ENCODE results near the gene FOXK2. TPM values are rescaled to one million over a fixed set of nuclear protein-coding genes. Genes with fewer than 3 reads are reported as not detected.

Gene FOXK2
- total and polyA plus RNA-seq, 2 donors (not counting 1 experiment from before 2014, with no cell fraction given): 19.7 to 62.7 TPM

DNA sequence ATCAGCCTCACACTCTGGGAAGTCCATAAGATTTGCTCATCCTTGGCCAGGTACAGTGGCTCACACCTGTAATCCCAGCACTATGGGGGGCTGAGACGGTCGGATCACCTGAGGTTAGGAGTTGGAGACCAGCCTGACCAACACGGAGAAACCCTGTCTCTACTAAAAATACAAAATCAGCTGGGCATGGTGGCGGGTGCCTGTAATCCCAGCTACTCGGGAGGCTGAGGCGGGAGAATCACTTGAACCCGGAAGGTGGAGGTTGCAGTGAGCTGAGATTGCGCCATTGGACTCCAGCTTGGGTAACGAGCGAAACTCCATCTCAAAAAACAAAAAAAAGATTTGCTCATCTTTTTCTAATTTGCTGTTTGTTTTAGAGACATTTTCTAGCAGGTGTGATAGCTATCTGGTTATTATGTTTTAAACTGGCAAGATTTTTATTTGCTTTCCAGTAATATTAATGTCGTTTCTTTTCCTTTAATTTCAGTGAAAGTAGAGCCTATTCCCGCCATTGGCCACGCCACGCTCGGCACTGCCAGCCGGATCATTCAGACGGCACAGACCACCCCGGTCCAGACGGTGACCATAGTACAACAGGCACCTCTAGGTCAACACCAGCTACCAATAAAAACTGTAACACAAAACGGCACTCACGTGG is 67.2 kb downstream of the FOXK2 start:
- ChIA-PET CTCF (no interaction called here), POLR2A (no interaction called here)
- Histone ChIP-seq H3K79me2 (ENCODE audit: control insufficient read depth, insufficient read depth, low read length) (no peaks in the 10 kb centered on the region), H3K36me3 (replicated peaks in 1 of 2; ENCODE audit: control extremely low read depth in 1 of 2, control insufficient read depth in 1 of 2, extremely low read depth in 1 of 2, insufficient read depth in 2 of 2, low read length in 1 of 2) (peaks cover 0 to 36% of the 10 kb centered on the region in 2 experiments), H4K20me1 (ENCODE audit: control insufficient read depth, insufficient read depth, low read length, poor library complexity, severe bottlenecking) (no peaks in the 10 kb centered on the region), H3K27ac (ENCODE audit: low read length in 2 of 2) (peak overlapping the region in 1 of 2 donors; percentile 54), H3K4me3 (ENCODE audit: control extremely low read depth in 1 of 5, extremely low read depth in 1 of 5, insufficient read depth in 1 of 5, low read depth in 2 of 5, low read length in 4 of 5) (no peak overlapping the region), H3K4me1 (ENCODE audit: control insufficient read depth in 2 of 2, insufficient read depth in 2 of 2, low read length in 2 of 2) (peaks cover 3 to 9% of the 10 kb centered on the region in 2 donors), H3K9me3 (ENCODE audit: control extremely low read depth in 1 of 3, control insufficient read depth in 2 of 3, insufficient read depth in 1 of 3, low read length in 2 of 3) (peaks cover 0 to 3% (median 0%) of the 10 kb centered on the region in 3 donors), H3K4me2 (replicated peaks; ENCODE audit: low read depth, low read length, poor library complexity, severe bottlenecking) (peak overlapping the region; percentile 10), H2AFZ (ENCODE audit: insufficient read depth, low read depth, low read length, poor library complexity, severe bottlenecking) (no peak overlapping the region), H3K27me3 (replicated peaks in 1 of 4; ENCODE audit: control extremely low read depth in 1 of 4, control insufficient read depth in 3 of 4, insufficient read depth in 4 of 4, low read length in 3 of 4) (no peaks in the 10 kb centered on the region), H3K9ac (ENCODE audit: low read length) (no peak overlapping the region)
- TF ChIP-seq, protein P1, sequence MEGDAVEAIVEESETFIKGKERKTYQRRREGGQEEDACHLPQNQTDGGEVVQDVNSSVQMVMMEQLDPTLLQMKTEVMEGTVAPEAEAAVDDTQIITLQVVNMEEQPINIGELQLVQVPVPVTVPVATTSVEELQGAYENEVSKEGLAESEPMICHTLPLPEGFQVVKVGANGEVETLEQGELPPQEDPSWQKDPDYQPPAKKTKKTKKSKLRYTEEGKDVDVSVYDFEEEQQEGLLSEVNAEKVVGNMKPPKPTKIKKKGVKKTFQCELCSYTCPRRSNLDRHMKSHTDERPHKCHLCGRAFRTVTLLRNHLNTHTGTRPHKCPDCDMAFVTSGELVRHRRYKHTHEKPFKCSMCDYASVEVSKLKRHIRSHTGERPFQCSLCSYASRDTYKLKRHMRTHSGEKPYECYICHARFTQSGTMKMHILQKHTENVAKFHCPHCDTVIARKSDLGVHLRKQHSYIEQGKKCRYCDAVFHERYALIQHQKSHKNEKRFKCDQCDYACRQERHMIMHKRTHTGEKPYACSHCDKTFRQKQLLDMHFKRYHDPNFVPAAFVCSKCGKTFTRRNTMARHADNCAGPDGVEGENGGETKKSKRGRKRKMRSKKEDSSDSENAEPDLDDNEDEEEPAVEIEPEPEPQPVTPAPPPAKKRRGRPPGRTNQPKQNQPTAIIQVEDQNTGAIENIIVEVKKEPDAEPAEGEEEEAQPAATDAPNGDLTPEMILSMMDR (IDR thresholded peaks at IDR 0.05): no peak
- WGBS (ENCODE audit: insufficient coverage): 91% methylated on average over 12 of the region's 21 CpGs
- intact Hi-C loops (cut with micrococcal nuclease): no loop called here
- Mint-ChIP-seq H3K9me3 (ENCODE audit: insufficient read depth) (no peaks in the 10 kb centered on the region), H3K27ac (peak overlapping the region; percentile 88), H3K27me3 (no peaks in the 10 kb centered on the region), H3K4me1 (peaks cover 14% of the 10 kb centered on the region), H3K4me3 (peak overlapping the region; percentile 49)
- no peak for ATAC-seq (ENCODE audit: low read depth)
- no peak for DNase-seq

- Mint-ChIP-seq H3K4me3 (peak overlapping the region; percentile 49), H3K4me1 (peaks cover 21% of the 10 kb centered on the region), H3K27ac (peak overlapping the region; percentile 88), H3K9me3 (ENCODE audit: insufficient read depth) (no peaks in the 10 kb centered on the region), H3K27me3 (no peaks in the 10 kb centered on the region)
- Histone ChIP-seq H3K79me2 (ENCODE audit: control insufficient read depth, insufficient read depth, low read length) (no peaks in the 10 kb centered on the region), H3K9me3 (ENCODE audit: control extremely low read depth in 1 of 3, control insufficient read depth in 2 of 3, insufficient read depth in 1 of 3, low read length in 2 of 3) (peaks cover 0 to 3% (median 0%) of the 10 kb centered on the region in 3 donors), H3K4me1 (ENCODE audit: control insufficient read depth in 2 of 2, insufficient read depth in 2 of 2, low read length in 2 of 2) (peaks cover 8 to 17% of the 10 kb centered on the region in 2 donors), H3K27me3 (replicated peaks in 1 of 4; ENCODE audit: control extremely low read depth in 1 of 4, control insufficient read depth in 3 of 4, insufficient read depth in 4 of 4, low read length in 3 of 4) (no peaks in the 10 kb centered on the region), H3K36me3 (replicated peaks in 1 of 2; ENCODE audit: control extremely low read depth in 1 of 2, control insufficient read depth in 1 of 2, extremely low read depth in 1 of 2, insufficient read depth in 2 of 2, low read length in 1 of 2) (peaks cover 0 to 32% of the 10 kb centered on the region in 2 experiments), H2AFZ (ENCODE audit: insufficient read depth, low read depth, low read length, poor library complexity, severe bottlenecking) (no peak overlapping the region), H3K27ac (ENCODE audit: low read length in 2 of 2) (peak overlapping the region in 1 of 2 donors; percentile 54), H3K4me2 (replicated peaks; ENCODE audit: low read depth, low read length, poor library complexity, severe bottlenecking) (peak overlapping the region; percentile 10), H3K4me3 (ENCODE audit: control extremely low read depth in 1 of 5, extremely low read depth in 1 of 5, insufficient read depth in 1 of 5, low read depth in 2 of 5, low read length in 4 of 5) (no peak overlapping the region), H3K9ac (ENCODE audit: low read length) (no peak overlapping the region), H4K20me1 (ENCODE audit: control insufficient read depth, insufficient read depth, low read length, poor library complexity, severe bottlenecking) (no peaks in the 10 kb centered on the region)
- no peak for DNase-seq
- WGBS (ENCODE audit: insufficient coverage): 68% methylated on average over 43 of the region's 47 CpGs
- POLR2A ChIA-PET: no interaction called here
- TF ChIP-seq EZH2 (IDR thresholded peaks at IDR 0.05; ENCODE audit: borderline replicate concordance, insufficient read depth, low read depth, low read length, poor library complexity, severe bottlenecking): no peak
- TF ChIP-seq, protein P1 (IDR thresholded peaks at IDR 0.05): no peak
- CTCF ChIA-PET: interaction anchor here (1.1 kb wide), 1 partner anchor 16 kb away, joined by 3 read pairs; no protein-coding TSS in a partner anchor
- intact Hi-C loops (cut with micrococcal nuclease): no loop called here
- ATAC-seq (ENCODE audit: low read depth): peak; percentile 33
Measured at GRCh38 chr17:82587234-82588086, 67.9 kb downstream of the FOXK2 start.

Measured in B cell (primary cell).